Neural cell (in vitro differentiated cells): ENCODE data around the gene ADAM10. TPM values are rescaled to one million over a fixed set of nuclear protein-coding genes. Genes with fewer than 3 reads are reported as not detected.

Experiments used
- H2AFZ ChIP-seq: fragments of 200-600, 300-800 bp; sonication (generic), shearing (Covaris generic); 2 replicates; pipeline ENCODE4 v1.6.0; 2014; ENCODE audit warnings: low read depth, mild to moderate bottlenecking, antibody characterized with exemption, low read length, moderate library complexity
- H3F3A ChIP-seq: fragments of 200-600 bp; shearing (Covaris generic); 2 replicates; pipeline ENCODE4 v1.6.1; 2016; ENCODE audit warnings: mild to moderate bottlenecking, moderate library complexity, mixed read lengths, antibody characterized with exemption, low read length; ENCODE audit not compliant: insufficient read depth, poor library complexity, severe bottlenecking
- H3K27ac ChIP-seq: fragments of 200-600, 300-800 bp; sonication (generic), shearing (Covaris generic); 2 replicates; pipeline ENCODE4 v1.5.1; 2014; ENCODE audit warnings: mild to moderate bottlenecking, low read length, moderate library complexity
- H3K27me3 ChIP-seq: fragments of 300-800, 200-600 bp; sonication (generic), shearing (Covaris generic); 2 replicates; pipeline ENCODE4 v1.6.0; 2014; ENCODE audit warnings: mild to moderate bottlenecking, low read depth, low read length, moderate library complexity; ENCODE audit not compliant: insufficient read depth
- H3K36me3 ChIP-seq: fragments of 300-800, 200-600 bp; sonication (generic), shearing (Covaris generic); 2 replicates; pipeline ENCODE4 v1.5.1; 2014; ENCODE audit warnings: mild to moderate bottlenecking, antibody characterized with exemption, low read length, moderate library complexity; ENCODE audit not compliant: insufficient read depth
- H3K4me2 ChIP-seq: fragments of 300-800, 200-600 bp; sonication (generic), shearing (Covaris generic); 2 replicates; pipeline ENCODE4 v1.6.0; 2014; ENCODE audit warnings: mild to moderate bottlenecking, low read length
- H3K4me3 ChIP-seq: fragments of 300-800, 200-600 bp; sonication (generic), shearing (Covaris generic); 2 replicates; pipeline ENCODE4 v1.5.1; 2014; ENCODE audit warnings: mild to moderate bottlenecking, low read length, moderate library complexity
- H3K79me2 ChIP-seq: fragments of 200-600 bp; shearing (Covaris generic); replicated peaks from 2 replicates; pipeline ENCODE4 v1.6.0; 2014; ENCODE audit warnings: mild to moderate bottlenecking, low read length, moderate library complexity; ENCODE audit not compliant: insufficient read depth
- H3K9ac ChIP-seq: fragments of 300-800, 200-600 bp; sonication (generic), shearing (Covaris generic); 2 replicates; pipeline ENCODE4 v1.6.1; 2016; ENCODE audit warnings: mild to moderate bottlenecking, low read length, mixed read lengths
- H3K9me2 ChIP-seq: fragments of 200-600 bp; shearing (Covaris generic); 2 replicates; pipeline ENCODE4 v1.6.1; 2016; ENCODE audit warnings: mild to moderate bottlenecking, low read length, mixed read lengths; ENCODE audit not compliant: insufficient read depth
- H3K9me3 ChIP-seq: fragments of 200-600, 300-800 bp; sonication (generic), shearing (Covaris generic); 2 replicates; pipeline ENCODE4 v1.6.1; 2016; ENCODE audit warnings: mild to moderate bottlenecking, mixed run types, low read length, moderate library complexity, mixed read lengths
- H4K20me1 ChIP-seq: fragments of 200-600 bp; shearing (Covaris generic); 2 replicates; pipeline ENCODE4 v1.6.1; 2016; ENCODE audit warnings: mild to moderate bottlenecking, mixed run types; ENCODE audit not compliant: insufficient read depth
- CTCF ChIP-seq: fragments of 450-650 bp; IDR thresholded peaks from 2 replicates; pipeline ENCODE4 v1.5.1; 2014; ENCODE audit warnings: antibody characterized with exemption, mild to moderate bottlenecking, moderate library complexity; ENCODE audit not compliant: poor library complexity, severe bottlenecking
- EP300 ChIP-seq: fragments of 450-650 bp; conservative IDR thresholded peaks from 2 replicates; pipeline ENCODE4 v1.6.1; 2014; ENCODE audit warnings: antibody characterized with exemption, mild to moderate bottlenecking, moderate library complexity; ENCODE audit not compliant: poor library complexity, severe bottlenecking
- EZH2 ChIP-seq: fragments of 200-600, 300-800 bp; shearing (Covaris generic), sonication (generic); IDR thresholded peaks from 2 replicates; pipeline ENCODE4 v1.6.1; 2014; ENCODE audit warnings: antibody characterized with exemption, low read length, borderline replicate concordance, mild to moderate bottlenecking; ENCODE audit not compliant: insufficient read depth, poor library complexity, severe bottlenecking
- MXI1 ChIP-seq: fragments of 450-650 bp; conservative IDR thresholded peaks from 2 replicates; pipeline ENCODE4 v1.6.1; 2014; ENCODE audit warnings: antibody characterized with exemption, mild to moderate bottlenecking; ENCODE audit not compliant: poor library complexity, severe bottlenecking
- POLR2AphosphoS5 ChIP-seq: IDR thresholded peaks from 2 replicates; pipeline ENCODE4 v1.6.1; 2012
- RAD21 ChIP-seq: fragments of 450-650 bp; conservative IDR thresholded peaks from 2 replicates; pipeline ENCODE4 v1.6.1; 2014; ENCODE audit warnings: antibody characterized with exemption, mild to moderate bottlenecking, moderate library complexity
- SMC3 ChIP-seq: fragments of 450-650 bp; conservative IDR thresholded peaks from 2 replicates; pipeline ENCODE4 v1.6.1; 2014; ENCODE audit warnings: antibody characterized with exemption, mild to moderate bottlenecking, moderate library complexity; ENCODE audit not compliant: poor library complexity
- TAF1 ChIP-seq: IDR thresholded peaks from 2 replicates; pipeline ENCODE4 v1.6.1; 2012; ENCODE audit warnings: low read depth
- polyA plus RNA-seq: library from polyadenylated mRNA; depleted of rRNA; stranded (reverse); fragments of >200 nt; gene quantifications from 2 replicates; pipeline ENCODE4 v1.2.3, GENCODE V29; 2014
- TF ChIP-seq, protein P1 (sequence below): IDR thresholded peaks from 2 replicates; pipeline ENCODE4 v1.6.1; 2012; ENCODE audit warnings: borderline replicate concordance

ADAM10 gene
- polyA plus RNA-seq, 1 donor from 2014 or later: 66.3 TPM

DNA sequence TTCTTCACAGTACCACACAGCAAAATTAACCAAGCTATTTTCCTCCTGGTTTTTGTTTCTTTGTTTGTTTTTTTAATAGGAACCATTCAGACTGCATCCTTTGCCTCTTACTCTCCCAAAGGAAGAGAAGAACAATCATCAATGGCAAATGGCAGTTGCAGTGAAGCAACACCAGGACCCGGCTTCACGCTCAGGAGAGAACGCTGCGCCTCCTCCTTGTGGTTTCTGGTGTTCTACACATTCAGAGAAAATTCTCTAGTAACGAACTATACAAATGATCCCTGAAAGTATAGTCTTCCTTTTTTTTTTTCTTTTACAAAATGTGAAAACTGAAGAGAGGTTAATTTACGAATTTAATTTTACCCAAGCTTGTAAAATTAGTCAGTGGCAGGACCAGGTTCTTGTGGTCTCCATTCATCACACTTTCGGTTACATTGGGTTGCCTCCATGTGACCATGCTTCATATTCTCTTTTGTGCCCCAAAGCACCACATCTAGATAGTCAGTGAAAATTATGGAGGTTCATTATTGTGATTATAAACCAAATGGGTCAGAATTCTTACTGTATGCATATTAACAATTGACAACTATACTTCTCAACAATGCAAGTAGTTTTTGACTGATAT, 11.0 kb upstream of the ADAM10 start:
- Histone ChIP-seq H3K9ac (no peak overlapping the region), H3K27ac (no peak overlapping the region), H3K27me3 (no peaks in the 10 kb centered on the region), H3K4me3 (no peak overlapping the region), H2AFZ (no peak overlapping the region), H3K9me2 (no peaks in the 10 kb centered on the region), H3K9me3 (no peaks in the 10 kb centered on the region), H3K36me3 (no peaks in the 10 kb centered on the region), H4K20me1 (no peaks in the 10 kb centered on the region), H3K79me2 (no peaks in the 10 kb centered on the region), H3F3A (no peaks in the 10 kb centered on the region), H3K4me2 (no peak overlapping the region)
- no peak for TF ChIP-seq EP300

DNA sequence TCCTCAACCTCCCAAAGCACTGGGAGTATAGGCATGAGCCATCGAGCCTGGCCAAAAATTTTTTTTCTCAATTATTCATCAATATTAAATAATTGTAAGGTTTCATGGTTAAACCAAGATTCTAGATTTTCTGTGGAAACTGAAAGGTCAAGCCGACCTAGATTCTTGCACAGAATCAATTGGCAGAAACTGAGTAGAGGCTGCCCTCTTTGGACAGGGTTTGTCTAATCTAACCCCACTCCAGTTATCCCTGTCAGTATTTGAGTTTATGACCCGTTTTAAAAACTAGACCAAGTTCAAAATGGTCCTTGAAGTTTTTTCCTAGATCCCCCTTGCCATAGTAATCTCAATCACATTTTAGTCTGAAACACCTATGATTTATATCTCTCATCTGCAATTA, 8.6 kb upstream of the ADAM10 start:
- Histone ChIP-seq H3K9me3 (no peaks in the 10 kb centered on the region), H3K9me2 (no peaks in the 10 kb centered on the region), H3K4me2 (no peak overlapping the region), H4K20me1 (no peaks in the 10 kb centered on the region), H3K27me3 (no peaks in the 10 kb centered on the region), H3K79me2 (no peaks in the 10 kb centered on the region), H3K9ac (no peak overlapping the region), H3K36me3 (no peaks in the 10 kb centered on the region), H3F3A (no peaks in the 10 kb centered on the region), H3K27ac (no peak overlapping the region), H3K4me3 (no peak overlapping the region), H2AFZ (no peak overlapping the region)
- no peak for TF ChIP-seq CTCF
- no peak for TF ChIP-seq TAF1
- no peak for TF ChIP-seq SMC3
- TF ChIP-seq EZH2: no peak
- TF ChIP-seq RAD21: no peak
- TF ChIP-seq MXI1: no peak
- TF ChIP-seq, protein P1, sequence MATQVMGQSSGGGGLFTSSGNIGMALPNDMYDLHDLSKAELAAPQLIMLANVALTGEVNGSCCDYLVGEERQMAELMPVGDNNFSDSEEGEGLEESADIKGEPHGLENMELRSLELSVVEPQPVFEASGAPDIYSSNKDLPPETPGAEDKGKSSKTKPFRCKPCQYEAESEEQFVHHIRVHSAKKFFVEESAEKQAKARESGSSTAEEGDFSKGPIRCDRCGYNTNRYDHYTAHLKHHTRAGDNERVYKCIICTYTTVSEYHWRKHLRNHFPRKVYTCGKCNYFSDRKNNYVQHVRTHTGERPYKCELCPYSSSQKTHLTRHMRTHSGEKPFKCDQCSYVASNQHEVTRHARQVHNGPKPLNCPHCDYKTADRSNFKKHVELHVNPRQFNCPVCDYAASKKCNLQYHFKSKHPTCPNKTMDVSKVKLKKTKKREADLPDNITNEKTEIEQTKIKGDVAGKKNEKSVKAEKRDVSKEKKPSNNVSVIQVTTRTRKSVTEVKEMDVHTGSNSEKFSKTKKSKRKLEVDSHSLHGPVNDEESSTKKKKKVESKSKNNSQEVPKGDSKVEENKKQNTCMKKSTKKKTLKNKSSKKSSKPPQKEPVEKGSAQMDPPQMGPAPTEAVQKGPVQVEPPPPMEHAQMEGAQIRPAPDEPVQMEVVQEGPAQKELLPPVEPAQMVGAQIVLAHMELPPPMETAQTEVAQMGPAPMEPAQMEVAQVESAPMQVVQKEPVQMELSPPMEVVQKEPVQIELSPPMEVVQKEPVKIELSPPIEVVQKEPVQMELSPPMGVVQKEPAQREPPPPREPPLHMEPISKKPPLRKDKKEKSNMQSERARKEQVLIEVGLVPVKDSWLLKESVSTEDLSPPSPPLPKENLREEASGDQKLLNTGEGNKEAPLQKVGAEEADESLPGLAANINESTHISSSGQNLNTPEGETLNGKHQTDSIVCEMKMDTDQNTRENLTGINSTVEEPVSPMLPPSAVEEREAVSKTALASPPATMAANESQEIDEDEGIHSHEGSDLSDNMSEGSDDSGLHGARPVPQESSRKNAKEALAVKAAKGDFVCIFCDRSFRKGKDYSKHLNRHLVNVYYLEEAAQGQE: no peak
- TF ChIP-seq POLR2AphosphoS5: no peak
- no peak for TF ChIP-seq EP300

DNA sequence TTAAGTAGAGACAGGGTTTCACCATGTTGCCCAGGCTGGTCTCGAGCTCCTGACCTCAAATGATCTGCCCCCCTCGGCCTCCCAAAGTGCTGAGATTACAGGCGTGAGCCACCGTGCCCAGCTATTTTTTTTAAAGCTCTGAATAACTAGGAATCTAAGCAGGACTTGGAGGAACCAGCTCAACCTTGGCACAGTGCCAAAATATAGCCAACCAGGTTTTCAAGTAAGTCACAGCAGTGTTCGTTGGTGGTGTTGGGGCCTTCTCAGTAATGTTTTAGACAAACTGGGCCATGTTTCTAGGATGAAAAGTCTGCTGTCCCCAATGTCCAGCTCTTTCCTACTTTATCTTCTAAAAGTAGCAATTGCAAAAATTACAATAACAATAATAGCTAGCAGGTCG, 6.4 kb upstream of the ADAM10 start:
- Histone ChIP-seq H4K20me1 (no peaks in the 10 kb centered on the region), H2AFZ (no peak overlapping the region), H3K9me2 (no peaks in the 10 kb centered on the region), H3K79me2 (no peaks in the 10 kb centered on the region), H3K27me3 (no peaks in the 10 kb centered on the region), H3K36me3 (no peaks in the 10 kb centered on the region), H3K4me3 (no peak overlapping the region), H3K4me2 (no peak overlapping the region), H3K27ac (no peak overlapping the region), H3K9ac (no peak overlapping the region), H3K9me3 (no peaks in the 10 kb centered on the region), H3F3A (no peaks in the 10 kb centered on the region)
- TF ChIP-seq CTCF: no peak
- TF ChIP-seq, protein P1: no peak
- no peak for TF ChIP-seq EZH2
- no peak for TF ChIP-seq RAD21
